HT1080 (cell line): Measurements from ENCODE around the gene SHOC2. TPM values are rescaled to one million over a fixed set of nuclear protein-coding genes. Genes with fewer than 3 reads are reported as not detected.

ENCODE experiments used
- DNase-seq: peaks from one replicate; pipeline ENCODE4 v3.0.0-alpha.2; 2015; ENCODE audit warnings: low read depth
- small RNA-seq: library from RNA; depleted of rRNA; stranded (forward); fragments of <200 nt; gene quantifications from one replicate; pipeline ENCODE3, GENCODE V24; 2014
- total RNA-seq: library from RNA; depleted of rRNA; stranded (reverse); fragments of >200 nt; shearing (Covaris generic); gene quantifications from 2 replicates; pipeline ENCODE4 v1.2.3, GENCODE V29; 2014; rRNA removed

Gene SHOC2
- total RNA-seq, 1 experiment from 2014 or later, result 24.7 TPM

DNA sequence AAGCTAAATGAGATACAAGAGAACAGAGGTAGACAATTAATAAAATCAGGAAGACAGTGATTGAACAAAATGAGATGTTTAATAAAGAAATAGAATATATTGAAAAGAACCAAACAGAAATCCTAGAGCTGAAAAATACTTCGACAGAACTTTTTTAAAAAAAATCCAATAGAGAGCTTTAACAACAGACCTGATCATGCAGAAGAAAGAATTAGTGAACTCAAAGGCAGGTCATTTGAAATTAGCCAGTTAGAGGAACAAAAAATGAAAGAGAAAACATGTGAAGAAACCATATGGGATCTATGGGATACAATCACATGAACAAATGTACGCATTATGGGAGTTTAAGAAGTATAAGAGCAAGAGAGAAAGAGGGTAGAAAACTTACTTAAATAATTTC lies 120.1 kb downstream of the SHOC2 start:
- no peak for DNase-seq

GRCh38 chr10:111057006-111057405 lies 137.6 kb downstream of the SHOC2 start:
- DNase-seq, result no peak

Small RNAs within 50 kb of the gene (small RNA-seq; reads per million reads assigned to genes)
- gene MIR548E, result 0.14 reads per million

Other genes starting within 250 kb of the SHOC2 start
- gene PDCD4, start 47.7 kb upstream of the SHOC2 start, total RNA-seq, result 29.5 and 29.7 TPM in 2 replicates
- 35.8 and 43.1 TPM in 2 replicates for gene BBIP1, start 424 bp upstream of the SHOC2 start, total RNA-seq
- 0.20 and 0.23 TPM in 2 replicates for gene ADRA2A, start 157.4 kb downstream of the SHOC2 start, total RNA-seq